ENCODE data around the gene ARHGEF12.

The ARHGEF12 gene

DNA sequence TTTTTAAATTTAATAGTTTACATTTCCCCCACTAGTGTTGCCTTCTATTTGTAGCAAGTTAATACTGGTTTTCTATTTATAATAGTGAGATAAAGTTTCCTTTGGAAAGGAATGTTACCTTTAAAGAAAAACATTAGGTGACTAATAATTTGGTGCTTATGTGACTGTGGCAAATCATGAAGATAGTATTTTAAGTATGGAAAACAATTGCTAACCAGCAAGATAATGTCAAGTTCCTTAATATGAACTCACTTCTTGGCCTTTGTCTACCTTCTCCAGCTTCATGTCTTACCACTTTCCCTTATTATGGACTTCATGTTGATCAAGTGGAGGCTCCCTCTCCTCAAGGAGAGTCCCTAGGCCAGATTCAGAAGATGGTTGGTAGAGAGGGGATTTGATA lies 27.2 kb downstream of the ARHGEF12 start:
- H3K36me3 ChIP-seq (ENCODE audit: control insufficient read depth, insufficient read depth, low read length), result no peaks in the 10 kb centered on the region
- H3K9ac ChIP-seq (ENCODE audit: low read length), result no peak overlapping the region
- H3K4me3 ChIP-seq (ENCODE audit: low read depth, low read length), result no peak overlapping the region
- no peaks in the 10 kb centered on the region for H3K4me1 ChIP-seq (ENCODE audit: control insufficient read depth, insufficient read depth, low read length)
- 0 out of 2 replicates have a peak, but pooled peaks cover 4% of the 10 kb centered on the region for H3K9me3 ChIP-seq (ENCODE audit: control insufficient read depth, insufficient read depth, low read depth, low read length)
- no peak overlapping the region for H3K27ac ChIP-seq (ENCODE audit: low read depth, low read length)
- H3K27me3 ChIP-seq (ENCODE audit: control insufficient read depth, insufficient read depth, low read length), result no peaks in the 10 kb centered on the region

DNA sequence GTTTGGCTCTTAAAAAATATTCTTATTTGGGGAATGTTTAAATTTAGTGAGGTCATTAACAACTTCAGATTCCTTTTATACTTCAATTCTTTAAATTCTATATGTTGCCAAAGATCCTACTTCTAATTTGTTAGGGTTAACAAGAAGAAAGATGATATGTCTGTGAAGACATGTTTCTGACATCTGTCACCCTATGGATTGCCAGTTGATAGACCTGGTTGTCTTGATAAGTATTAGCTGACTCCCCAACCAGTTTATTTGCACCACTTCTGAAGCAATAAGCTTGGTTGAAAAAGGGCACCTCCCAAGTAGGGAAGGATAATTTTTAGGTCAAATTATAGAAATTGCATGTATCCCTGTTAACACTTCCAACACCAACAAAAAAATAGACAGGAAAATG lies 29.3 kb downstream of the ARHGEF12 start:
- peaks cover 4% of the 10 kb centered on the region; the same call in 1 of the 2 replicates for H3K4me1 ChIP-seq (ENCODE audit: control insufficient read depth, insufficient read depth, low read length)
- H3K27ac ChIP-seq (ENCODE audit: low read depth, low read length), result no peak overlapping the region
- H3K9me3 ChIP-seq (ENCODE audit: control insufficient read depth, insufficient read depth, low read depth, low read length), result 0 out of 2 replicates have a peak, but pooled peaks cover 2% of the 10 kb centered on the region
- no peak overlapping the region for H3K4me3 ChIP-seq (ENCODE audit: low read depth, low read length)
- no peaks in the 10 kb centered on the region for H3K36me3 ChIP-seq (ENCODE audit: control insufficient read depth, insufficient read depth, low read length)
- H3K9ac ChIP-seq (ENCODE audit: low read length), result no peak overlapping the region
- no peaks in the 10 kb centered on the region for H3K27me3 ChIP-seq (ENCODE audit: control insufficient read depth, insufficient read depth, low read length)

DNA sequence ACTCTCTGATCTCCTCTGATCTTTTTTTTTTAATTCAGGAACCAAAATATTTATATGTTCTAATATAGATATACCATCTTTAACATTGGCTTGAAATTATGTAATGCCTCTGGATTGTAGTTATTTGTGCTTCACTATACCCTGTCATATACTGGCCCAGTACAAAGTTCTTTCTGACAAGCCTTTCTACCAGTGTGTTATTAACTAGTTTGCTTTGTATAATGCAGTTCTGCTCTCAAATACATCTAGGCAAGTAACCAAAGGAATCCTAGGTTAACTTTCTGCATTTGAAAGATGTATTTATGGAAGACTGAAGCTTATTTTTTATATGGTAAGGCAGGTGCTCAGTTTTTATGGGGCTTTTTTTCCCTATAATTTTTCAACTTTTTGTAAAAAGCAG lies 36.1 kb downstream of the ARHGEF12 start:
- no peaks in the 10 kb centered on the region for H3K27me3 ChIP-seq (ENCODE audit: control insufficient read depth, insufficient read depth, low read length)
- no peak overlapping the region for H3K27ac ChIP-seq (ENCODE audit: low read depth, low read length)

DNA sequence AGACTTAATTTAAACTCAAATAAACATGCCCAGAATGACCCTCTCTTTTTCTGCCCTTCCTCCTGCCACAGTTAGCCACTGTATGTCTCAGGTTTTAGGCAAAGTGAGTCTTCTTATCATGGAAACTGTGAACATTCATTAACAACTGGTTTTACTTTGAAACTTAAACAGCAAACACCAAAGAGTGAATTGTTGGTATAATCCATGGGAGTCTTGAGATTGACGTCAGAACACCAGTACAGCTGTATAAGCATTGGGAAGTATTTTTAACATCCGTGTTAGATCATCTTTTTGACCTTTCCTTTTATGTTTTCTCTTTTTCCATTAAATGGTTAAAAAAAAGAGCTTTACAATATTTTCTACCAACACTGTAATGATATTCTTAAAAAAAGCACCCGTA lies 38.9 kb downstream of the ARHGEF12 start:
- Histone ChIP-seq H3K9me3 (ENCODE audit: control insufficient read depth, insufficient read depth, low read depth, low read length) (peaks cover 19% of the 10 kb centered on the region), H3K9ac (ENCODE audit: low read length) (no peak overlapping the region), H3K4me3 (ENCODE audit: low read depth, low read length) (no peak overlapping the region), H3K27ac (ENCODE audit: low read depth, low read length) (no peak overlapping the region), H3K27me3 (ENCODE audit: control insufficient read depth, insufficient read depth, low read length) (no peaks in the 10 kb centered on the region), H3K4me1 (ENCODE audit: control insufficient read depth, insufficient read depth, low read length) (peaks cover 11% of the 10 kb centered on the region; the same call in 1 of the 2 replicates), H3K36me3 (ENCODE audit: control insufficient read depth, insufficient read depth, low read length) (no peaks in the 10 kb centered on the region)

More for the DNA sequence above, 36.1 kb downstream of the ARHGEF12 start:
- Histone ChIP-seq H3K4me1 (ENCODE audit: control insufficient read depth, insufficient read depth, low read length) (peaks cover 11% of the 10 kb centered on the region; the same call in 1 of the 2 replicates), H3K36me3 (ENCODE audit: control insufficient read depth, insufficient read depth, low read length) (no peaks in the 10 kb centered on the region), H3K9ac (ENCODE audit: low read length) (no peak overlapping the region), H3K4me3 (ENCODE audit: low read depth, low read length) (no peak overlapping the region), H3K9me3 (ENCODE audit: control insufficient read depth, insufficient read depth, low read depth, low read length) (peaks cover 4% of the 10 kb centered on the region; the same call in 1 of the 2 replicates)

DNA sequence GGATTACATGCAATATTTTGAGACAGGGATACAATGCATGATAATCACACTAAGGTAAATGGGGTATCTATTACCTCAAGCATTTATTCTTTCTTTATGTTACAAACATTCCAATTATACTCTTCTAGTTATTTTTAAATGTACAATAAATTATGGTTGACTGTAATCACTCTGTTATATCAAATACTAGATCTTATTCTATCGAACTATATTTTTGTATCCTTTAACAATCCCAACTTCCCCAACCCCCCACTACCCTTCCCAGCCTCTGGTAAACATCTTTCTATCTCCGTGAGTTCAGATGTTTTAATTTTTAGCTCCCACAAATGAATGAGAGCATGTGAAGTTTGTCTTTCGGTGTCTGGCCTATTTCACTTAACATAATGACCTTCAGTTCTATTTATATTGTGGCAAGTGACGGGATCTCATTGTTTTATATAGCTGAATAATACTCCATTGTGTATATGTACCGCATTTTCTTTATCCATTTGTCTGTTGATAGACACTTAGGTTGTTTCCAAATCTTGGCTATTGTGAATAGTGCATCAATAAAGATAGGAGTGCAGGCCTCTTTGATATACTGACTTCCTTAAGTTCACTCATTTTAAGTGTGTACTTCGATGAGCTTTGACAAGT lies 40.5 kb downstream of the ARHGEF12 start:
- H3K9ac ChIP-seq (ENCODE audit: low read length), result no peak overlapping the region
- no peaks in the 10 kb centered on the region for H3K36me3 ChIP-seq (ENCODE audit: control insufficient read depth, insufficient read depth, low read length)
- peaks cover 5% of the 10 kb centered on the region; the same call in 1 of the 2 replicates for H3K4me1 ChIP-seq (ENCODE audit: control insufficient read depth, insufficient read depth, low read length)
- H3K27ac ChIP-seq (ENCODE audit: low read depth, low read length), result no peak overlapping the region
- no peak overlapping the region for H3K4me3 ChIP-seq (ENCODE audit: low read depth, low read length)
- H3K9me3 ChIP-seq (ENCODE audit: control insufficient read depth, insufficient read depth, low read depth, low read length), result peaks cover 30% of the 10 kb centered on the region
- no peaks in the 10 kb centered on the region for H3K27me3 ChIP-seq (ENCODE audit: control insufficient read depth, insufficient read depth, low read length)

DNA sequence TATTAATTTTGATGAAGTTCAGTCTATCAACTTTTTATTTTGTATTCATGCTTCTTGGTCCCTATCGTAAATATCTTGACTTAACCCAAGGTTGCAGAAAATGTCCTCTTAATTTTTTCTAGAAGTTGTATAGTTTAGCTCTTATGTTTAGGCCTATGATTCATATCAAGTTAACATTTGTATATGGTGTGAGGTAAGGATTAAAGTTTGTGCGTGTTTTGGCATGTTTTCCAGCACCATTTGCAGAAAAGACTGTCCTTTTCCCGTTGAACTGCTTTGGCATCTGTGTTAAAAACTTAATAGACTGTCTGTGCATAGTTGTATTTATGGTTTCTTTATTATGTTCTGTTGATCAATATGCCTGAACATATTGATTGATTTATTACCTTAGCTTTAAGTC lies 42.3 kb downstream of the ARHGEF12 start:
- H3K27ac ChIP-seq (ENCODE audit: low read depth, low read length), result no peak overlapping the region
- H3K4me1 ChIP-seq (ENCODE audit: control insufficient read depth, insufficient read depth, low read length), result peaks cover 5% of the 10 kb centered on the region; the same call in 1 of the 2 replicates
- peaks cover 43% of the 10 kb centered on the region for H3K9me3 ChIP-seq (ENCODE audit: control insufficient read depth, insufficient read depth, low read depth, low read length)
- H3K4me3 ChIP-seq (ENCODE audit: low read depth, low read length), result no peak overlapping the region
- H3K9ac ChIP-seq (ENCODE audit: low read length), result no peak overlapping the region
- H3K27me3 ChIP-seq (ENCODE audit: control insufficient read depth, insufficient read depth, low read length), result no peaks in the 10 kb centered on the region
- no peaks in the 10 kb centered on the region for H3K36me3 ChIP-seq (ENCODE audit: control insufficient read depth, insufficient read depth, low read length)

DNA sequence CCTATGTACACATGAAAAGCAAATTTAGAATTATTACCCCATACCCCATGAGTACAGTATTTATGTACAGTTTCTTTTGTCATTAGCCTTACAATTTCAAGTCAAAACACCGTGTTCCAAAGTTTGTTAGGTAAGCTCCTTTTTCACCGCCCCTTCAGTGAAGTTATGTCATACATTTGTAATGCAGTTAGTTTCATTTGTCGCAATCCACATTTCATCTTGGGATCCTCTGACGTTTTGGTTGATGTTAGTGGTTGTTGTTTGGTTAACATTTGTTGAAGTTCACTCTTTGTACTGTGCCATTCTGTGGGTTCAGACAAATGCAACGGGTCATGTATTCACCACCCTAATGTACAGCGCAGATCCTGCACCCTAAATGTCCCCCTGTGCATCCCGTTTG lies 45.2 kb downstream of the ARHGEF12 start:
- Histone ChIP-seq H3K9ac (ENCODE audit: low read length) (no peak overlapping the region), H3K36me3 (ENCODE audit: control insufficient read depth, insufficient read depth, low read length) (no peaks in the 10 kb centered on the region), H3K27ac (ENCODE audit: low read depth, low read length) (no peak overlapping the region), H3K4me1 (ENCODE audit: control insufficient read depth, insufficient read depth, low read length) (peaks cover 9% of the 10 kb centered on the region), H3K9me3 (ENCODE audit: control insufficient read depth, insufficient read depth, low read depth, low read length) (peaks cover 45% of the 10 kb centered on the region), H3K4me3 (ENCODE audit: low read depth, low read length) (no peak overlapping the region), H3K27me3 (ENCODE audit: control insufficient read depth, insufficient read depth, low read length) (no peaks in the 10 kb centered on the region)

DNA sequence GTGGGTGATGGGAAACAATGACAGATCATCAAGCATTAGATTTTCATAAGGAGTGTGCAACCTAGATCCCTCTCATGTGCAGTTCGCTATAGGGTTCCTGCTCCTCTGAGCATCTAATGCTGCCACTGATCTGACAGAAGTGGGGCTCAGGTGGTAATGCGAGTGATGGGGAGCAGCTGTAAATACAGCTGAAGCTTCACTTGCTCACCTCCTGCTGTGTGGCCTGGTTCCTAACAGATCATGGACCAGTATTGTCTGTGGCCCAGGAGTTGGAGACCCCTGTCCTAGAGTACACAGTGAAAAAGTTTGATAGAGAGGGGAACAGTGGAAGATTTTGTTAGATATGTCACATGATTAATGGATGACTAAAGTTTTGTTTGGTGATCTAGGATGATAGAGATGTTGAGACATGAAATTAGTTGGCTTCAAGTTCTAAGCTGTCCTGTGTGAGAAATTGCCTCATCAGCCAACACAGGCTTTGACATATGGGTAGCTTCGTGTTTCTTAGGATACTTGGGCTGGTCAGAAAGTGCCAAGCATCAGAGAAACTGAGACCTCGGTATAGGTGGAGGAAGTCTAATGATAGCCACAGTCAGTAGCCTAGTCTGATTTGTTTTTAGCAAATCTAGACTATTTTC lies 47.4 kb downstream of the ARHGEF12 start:
- Histone ChIP-seq H3K27ac (ENCODE audit: low read depth, low read length) (no peak overlapping the region), H3K9ac (ENCODE audit: low read length) (no peak overlapping the region), H3K9me3 (ENCODE audit: control insufficient read depth, insufficient read depth, low read depth, low read length) (peaks cover 28% of the 10 kb centered on the region), H3K27me3 (ENCODE audit: control insufficient read depth, insufficient read depth, low read length) (no peaks in the 10 kb centered on the region), H3K4me3 (ENCODE audit: low read depth, low read length) (no peak overlapping the region), H3K4me1 (ENCODE audit: control insufficient read depth, insufficient read depth, low read length) (peaks cover 9% of the 10 kb centered on the region), H3K36me3 (ENCODE audit: control insufficient read depth, insufficient read depth, low read length) (no peaks in the 10 kb centered on the region)

DNA sequence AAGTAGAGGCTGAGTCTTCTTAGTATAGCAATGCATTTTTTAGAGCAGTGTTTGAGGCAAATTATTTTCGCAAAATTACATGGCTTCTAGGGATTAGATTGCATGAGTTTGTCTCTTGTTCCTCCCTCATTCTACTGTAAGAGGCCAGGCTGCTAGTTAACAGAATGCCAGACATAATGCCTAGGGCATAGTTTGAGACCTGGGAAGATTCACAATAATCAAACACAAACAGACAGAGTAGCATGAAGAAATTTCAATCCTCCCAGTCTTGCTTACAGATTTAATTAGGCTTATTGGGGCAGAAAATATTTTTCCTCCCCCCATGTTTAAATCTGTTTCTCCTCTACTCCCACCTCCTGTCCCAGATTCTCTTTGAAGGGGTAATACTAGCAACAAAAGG lies 48.3 kb downstream of the ARHGEF12 start:
- Histone ChIP-seq H3K9ac (ENCODE audit: low read length) (no peak overlapping the region), H3K36me3 (ENCODE audit: control insufficient read depth, insufficient read depth, low read length) (no peaks in the 10 kb centered on the region), H3K4me3 (ENCODE audit: low read depth, low read length) (no peak overlapping the region), H3K27ac (ENCODE audit: low read depth, low read length) (no peak overlapping the region), H3K27me3 (ENCODE audit: control insufficient read depth, insufficient read depth, low read length) (no peaks in the 10 kb centered on the region), H3K4me1 (ENCODE audit: control insufficient read depth, insufficient read depth, low read length) (peaks cover 9% of the 10 kb centered on the region), H3K9me3 (ENCODE audit: control insufficient read depth, insufficient read depth, low read depth, low read length) (peaks cover 26% of the 10 kb centered on the region)

DNA sequence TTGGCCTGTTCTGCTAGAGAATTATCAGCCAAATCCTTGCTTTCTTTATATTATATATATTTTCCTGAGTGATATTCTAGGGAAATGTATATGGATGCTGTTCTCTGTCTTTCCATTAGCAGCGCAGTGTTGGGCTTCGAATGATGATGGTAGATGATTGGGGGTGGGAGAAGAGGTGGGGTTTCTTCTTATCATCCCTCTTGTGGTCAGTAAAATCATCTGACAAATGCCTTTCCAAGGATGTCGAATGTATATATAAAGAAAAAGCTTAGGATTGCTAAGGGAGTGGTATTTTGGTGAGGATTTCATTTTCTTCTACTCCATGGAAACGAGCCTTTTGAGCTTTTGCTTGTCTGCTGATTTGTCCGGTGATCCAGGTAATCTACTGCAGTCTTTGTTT lies 48.9 kb downstream of the ARHGEF12 start:
- H3K4me3 ChIP-seq (ENCODE audit: low read depth, low read length), result no peak overlapping the region
- H3K4me1 ChIP-seq (ENCODE audit: control insufficient read depth, insufficient read depth, low read length), result peaks cover 9% of the 10 kb centered on the region

DNA sequence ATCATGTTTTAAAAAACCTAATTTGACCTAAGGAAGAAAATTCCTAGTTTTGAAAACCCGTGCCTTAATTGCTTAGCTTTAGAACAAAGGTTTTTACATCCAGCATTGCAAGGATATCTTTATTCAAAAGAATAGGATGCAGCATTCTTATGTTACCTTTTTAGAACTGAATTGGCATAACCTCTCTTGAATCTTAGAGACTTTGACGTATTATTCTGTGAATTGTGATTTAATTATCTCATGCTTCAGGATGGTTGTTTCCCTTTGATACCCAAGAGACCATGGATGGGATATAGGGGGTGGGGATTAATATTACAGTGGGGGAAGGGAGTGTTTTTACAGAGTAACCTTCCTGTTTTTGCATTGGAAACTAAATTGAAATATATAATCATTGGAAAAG lies 49.4 kb downstream of the ARHGEF12 start:
- no peak overlapping the region for H3K4me3 ChIP-seq (ENCODE audit: low read depth, low read length)
- H3K27me3 ChIP-seq (ENCODE audit: control insufficient read depth, insufficient read depth, low read length), result no peaks in the 10 kb centered on the region
- peaks cover 9% of the 10 kb centered on the region for H3K4me1 ChIP-seq (ENCODE audit: control insufficient read depth, insufficient read depth, low read length)
- no peak overlapping the region for H3K9ac ChIP-seq (ENCODE audit: low read length)
- no peaks in the 10 kb centered on the region for H3K36me3 ChIP-seq (ENCODE audit: control insufficient read depth, insufficient read depth, low read length)
- H3K27ac ChIP-seq (ENCODE audit: low read depth, low read length), result no peak overlapping the region
- peaks cover 24% of the 10 kb centered on the region for H3K9me3 ChIP-seq (ENCODE audit: control insufficient read depth, insufficient read depth, low read depth, low read length)

More for the DNA sequence above, 48.9 kb downstream of the ARHGEF12 start:
- no peaks in the 10 kb centered on the region for H3K27me3 ChIP-seq (ENCODE audit: control insufficient read depth, insufficient read depth, low read length)
- H3K27ac ChIP-seq (ENCODE audit: low read depth, low read length), result no peak overlapping the region
- H3K9me3 ChIP-seq (ENCODE audit: control insufficient read depth, insufficient read depth, low read depth, low read length), result peaks cover 28% of the 10 kb centered on the region
- H3K36me3 ChIP-seq (ENCODE audit: control insufficient read depth, insufficient read depth, low read length), result no peaks in the 10 kb centered on the region
- no peak overlapping the region for H3K9ac ChIP-seq (ENCODE audit: low read length)
